OCI-LY3 (cell line): Measurements from ENCODE around the gene STARD9.
A peak's percentile ranks its signal among the peaks of the same experiment; 100 is the strongest.

Experiments used
- H2AFZ ChIP-seq: fragments of 200-600, 300-600 bp; shearing (Covaris generic); 2 replicates; pipeline ENCODE4 v1.6.0; 2014; ENCODE audit warnings: antibody characterized with exemption, low read depth, low read length
- H3K27ac ChIP-seq: fragments of 200-600, 300-600 bp; sonication (generic); 2 replicates; pipeline ENCODE4 v1.5.1; 2014; ENCODE audit warnings: mild to moderate bottlenecking, low read length, moderate library complexity, mixed read lengths
- H3K27me3 ChIP-seq: fragments of 200-600, 300-600 bp; sonication (generic); 2 replicates; pipeline ENCODE4 v1.6.1; 2014; ENCODE audit warnings: low read depth, low read length, mixed read lengths
- H3K36me3 ChIP-seq: fragments of 200-600, 300-600 bp; sonication (generic); replicated peaks from 2 replicates; pipeline ENCODE3; 2014; ENCODE audit warnings: low read depth, low read length, mixed read lengths
- H3K4me1 ChIP-seq: fragments of 300-600, 200-600 bp; sonication (generic); 2 replicates; pipeline ENCODE4 v1.6.1; 2014; ENCODE audit warnings: low read length, mixed read lengths
- H3K4me2 ChIP-seq: fragments of 200-600, 300-600 bp; sonication (generic); 2 replicates; pipeline ENCODE4 v1.6.1; 2014; ENCODE audit warnings: low read length, mixed read lengths
- H3K4me3 ChIP-seq: fragments of 300-600, 200-600 bp; sonication (generic); 2 replicates; pipeline ENCODE4 v1.5.1; 2014; ENCODE audit warnings: antibody characterized with exemption, mild to moderate bottlenecking, low read length, moderate library complexity
- H3K79me2 ChIP-seq: fragments of 300-600, 200-600 bp; shearing (Covaris generic); 2 replicates; pipeline ENCODE4 v1.6.1; 2014; ENCODE audit warnings: mild to moderate bottlenecking, low read length, mixed read lengths
- H3K9ac ChIP-seq: fragments of 300-600, 200-600 bp; shearing (Covaris generic); 2 replicates; pipeline ENCODE4 v1.6.0; 2014; ENCODE audit warnings: mild to moderate bottlenecking, low read length, moderate library complexity
- H3K9me3 ChIP-seq: fragments of 200-600, 300-600 bp; shearing (Covaris generic); 2 replicates; pipeline ENCODE4 v1.6.1; 2014; ENCODE audit warnings: low read length, mixed read lengths; ENCODE audit not compliant: insufficient read depth
- H4K20me1 ChIP-seq: fragments of 200-600, 300-600 bp; sonication (generic); 2 replicates; pipeline ENCODE4 v1.6.1; 2016; ENCODE audit warnings: low read length, mixed read lengths; ENCODE audit not compliant: insufficient read depth
- CTCF ChIP-seq: fragments of 200-600, 300-600 bp; sonication (generic); IDR thresholded peaks from 2 replicates; pipeline ENCODE4 v1.5.1; 2014; ENCODE audit warnings: antibody characterized with exemption, low read length, low read depth
- EZH2phosphoT487 ChIP-seq: fragments of 200-600 bp; shearing (Covaris generic); IDR thresholded peaks from 2 replicates; pipeline ENCODE4 v1.6.1; 2018; ENCODE audit warnings: antibody characterized with exemption, mixed run types, low read depth

Gene STARD9

GRCh38 chr15:42731461-42731860 lies 156.1 kb downstream of the STARD9 start:
- no peak overlapping the region for H3K27ac ChIP-seq
- H3K27me3 ChIP-seq: no peaks in the 10 kb centered on the region
- no peak overlapping the region for H3K9ac ChIP-seq
- no peak overlapping the region for H3K4me3 ChIP-seq
- peaks cover 16% of the 10 kb centered on the region for H3K79me2 ChIP-seq
- peaks cover 54% of the 10 kb centered on the region for H3K36me3 ChIP-seq
- H3K9me3 ChIP-seq: no peaks in the 10 kb centered on the region
- TF ChIP-seq EZH2phosphoT487: no peak
- no peak for TF ChIP-seq CTCF
- no peak overlapping the region for H2AFZ ChIP-seq
- H3K4me1 ChIP-seq: peaks cover 23% of the 10 kb centered on the region
- no peak overlapping the region for H3K4me2 ChIP-seq
- H4K20me1 ChIP-seq: peaks cover 4% of the 10 kb centered on the region; the same call in 1 of the 2 replicates

- Histone ChIP-seq H3K27me3 (no peaks in the 10 kb centered on the region), H3K4me2 (no peak overlapping the region), H3K27ac (no peak overlapping the region), H4K20me1 (peaks cover 4% of the 10 kb centered on the region; the same call in 1 of the 2 replicates), H3K4me3 (no peak overlapping the region), H3K4me1 (peaks cover 23% of the 10 kb centered on the region), H3K36me3 (peaks cover 52% of the 10 kb centered on the region), H3K9me3 (no peaks in the 10 kb centered on the region), H3K9ac (no peak overlapping the region), H3K79me2 (peaks cover 18% of the 10 kb centered on the region), H2AFZ (no peak overlapping the region)
- TF ChIP-seq EZH2phosphoT487 (no peak), CTCF (no peak)
These were observed 156.9 kb downstream of the STARD9 start for GRCh38 chr15:42732095-42732827.

GRCh38 chr15:42733027-42733426 lies 157.6 kb downstream of the STARD9 start:
- Histone ChIP-seq H3K4me1 (peaks cover 27% of the 10 kb centered on the region), H3K4me3 (no peak overlapping the region), H3K36me3 (peaks cover 46% of the 10 kb centered on the region), H3K27ac (no peak overlapping the region), H3K9me3 (no peaks in the 10 kb centered on the region), H3K27me3 (no peaks in the 10 kb centered on the region), H3K4me2 (no peak overlapping the region), H2AFZ (no peak overlapping the region), H3K79me2 (peaks cover 18% of the 10 kb centered on the region), H3K9ac (no peak overlapping the region), H4K20me1 (peaks cover 4% of the 10 kb centered on the region; the same call in 1 of the 2 replicates)
- TF ChIP-seq CTCF (no peak), EZH2phosphoT487 (no peak)

GRCh38 chr15:42734076-42734672 lies 158.8 kb downstream of the STARD9 start:
- H4K20me1 ChIP-seq: peaks cover 4% of the 10 kb centered on the region; the same call in 1 of the 2 replicates
- peaks cover 18% of the 10 kb centered on the region for H3K79me2 ChIP-seq
- TF ChIP-seq CTCF: no peak
- no peak for TF ChIP-seq EZH2phosphoT487
- H2AFZ ChIP-seq: no peak overlapping the region
- peaks cover 42% of the 10 kb centered on the region for H3K36me3 ChIP-seq
- H3K4me2 ChIP-seq: peak overlapping the region; percentile 93; the same call in 1 of the 2 replicates
- H3K27me3 ChIP-seq: no peaks in the 10 kb centered on the region
- H3K27ac ChIP-seq: no peak overlapping the region
- H3K9ac ChIP-seq: no peak overlapping the region
- no peak overlapping the region for H3K4me3 ChIP-seq
- H3K4me1 ChIP-seq: peaks cover 27% of the 10 kb centered on the region
- no peaks in the 10 kb centered on the region for H3K9me3 ChIP-seq
